Measurements from ENCODE around the gene RAMACL.

GRCh38 chr6:166611631-166612030, 25.2 kb upstream of the RAMACL start:
- TF ChIP-seq SMC3 (IDR thresholded peaks at IDR 0.05; ENCODE audit: low read depth, low read length), result no peak
- TF ChIP-seq CHD1 (IDR thresholded peaks at IDR 0.05; ENCODE audit: low read depth, low read length), result no peak
- no peak for TF ChIP-seq RAD21 (IDR thresholded peaks at IDR 0.05; ENCODE audit: low read length)
- TF ChIP-seq, protein P1, sequence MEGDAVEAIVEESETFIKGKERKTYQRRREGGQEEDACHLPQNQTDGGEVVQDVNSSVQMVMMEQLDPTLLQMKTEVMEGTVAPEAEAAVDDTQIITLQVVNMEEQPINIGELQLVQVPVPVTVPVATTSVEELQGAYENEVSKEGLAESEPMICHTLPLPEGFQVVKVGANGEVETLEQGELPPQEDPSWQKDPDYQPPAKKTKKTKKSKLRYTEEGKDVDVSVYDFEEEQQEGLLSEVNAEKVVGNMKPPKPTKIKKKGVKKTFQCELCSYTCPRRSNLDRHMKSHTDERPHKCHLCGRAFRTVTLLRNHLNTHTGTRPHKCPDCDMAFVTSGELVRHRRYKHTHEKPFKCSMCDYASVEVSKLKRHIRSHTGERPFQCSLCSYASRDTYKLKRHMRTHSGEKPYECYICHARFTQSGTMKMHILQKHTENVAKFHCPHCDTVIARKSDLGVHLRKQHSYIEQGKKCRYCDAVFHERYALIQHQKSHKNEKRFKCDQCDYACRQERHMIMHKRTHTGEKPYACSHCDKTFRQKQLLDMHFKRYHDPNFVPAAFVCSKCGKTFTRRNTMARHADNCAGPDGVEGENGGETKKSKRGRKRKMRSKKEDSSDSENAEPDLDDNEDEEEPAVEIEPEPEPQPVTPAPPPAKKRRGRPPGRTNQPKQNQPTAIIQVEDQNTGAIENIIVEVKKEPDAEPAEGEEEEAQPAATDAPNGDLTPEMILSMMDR (conservative IDR thresholded peaks at IDR 0.05; ENCODE audit: low read depth, low read length), result no peak
- TF ChIP-seq CEBPB (IDR thresholded peaks at IDR 0.05; ENCODE audit: low read depth, low read length), result no peak
- no peak for TF ChIP-seq POLR2A (IDR thresholded peaks at IDR 0.05; ENCODE audit: low read depth, low read length)
- TF ChIP-seq FOS (IDR thresholded peaks at IDR 0.05; ENCODE audit: low read depth, low read length), result no peak
- no peak for TF ChIP-seq RFX5 (IDR thresholded peaks at IDR 0.05; ENCODE audit: low read depth, low read length)
- no peak for TF ChIP-seq MAFK (IDR thresholded peaks at IDR 0.05; ENCODE audit: low read depth, low read length)
- no peak for TF ChIP-seq RCOR1 (IDR thresholded peaks at IDR 0.05; ENCODE audit: insufficient replicate concordance, low read length)
- TF ChIP-seq, protein P2, sequence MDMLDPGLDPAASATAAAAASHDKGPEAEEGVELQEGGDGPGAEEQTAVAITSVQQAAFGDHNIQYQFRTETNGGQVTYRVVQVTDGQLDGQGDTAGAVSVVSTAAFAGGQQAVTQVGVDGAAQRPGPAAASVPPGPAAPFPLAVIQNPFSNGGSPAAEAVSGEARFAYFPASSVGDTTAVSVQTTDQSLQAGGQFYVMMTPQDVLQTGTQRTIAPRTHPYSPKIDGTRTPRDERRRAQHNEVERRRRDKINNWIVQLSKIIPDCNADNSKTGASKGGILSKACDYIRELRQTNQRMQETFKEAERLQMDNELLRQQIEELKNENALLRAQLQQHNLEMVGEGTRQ (IDR thresholded peaks at IDR 0.05; ENCODE audit: low read depth, low read length), result no peak
- no peak for TF ChIP-seq MAZ (IDR thresholded peaks at IDR 0.05; ENCODE audit: borderline replicate concordance, low read depth, low read length)
- TF ChIP-seq BHLHE40 (IDR thresholded peaks at IDR 0.05; ENCODE audit: low read depth, low read length), result no peak

Data from IMR-90 (cell line).